ENCODE results near the gene KIAA0232.

DNA sequence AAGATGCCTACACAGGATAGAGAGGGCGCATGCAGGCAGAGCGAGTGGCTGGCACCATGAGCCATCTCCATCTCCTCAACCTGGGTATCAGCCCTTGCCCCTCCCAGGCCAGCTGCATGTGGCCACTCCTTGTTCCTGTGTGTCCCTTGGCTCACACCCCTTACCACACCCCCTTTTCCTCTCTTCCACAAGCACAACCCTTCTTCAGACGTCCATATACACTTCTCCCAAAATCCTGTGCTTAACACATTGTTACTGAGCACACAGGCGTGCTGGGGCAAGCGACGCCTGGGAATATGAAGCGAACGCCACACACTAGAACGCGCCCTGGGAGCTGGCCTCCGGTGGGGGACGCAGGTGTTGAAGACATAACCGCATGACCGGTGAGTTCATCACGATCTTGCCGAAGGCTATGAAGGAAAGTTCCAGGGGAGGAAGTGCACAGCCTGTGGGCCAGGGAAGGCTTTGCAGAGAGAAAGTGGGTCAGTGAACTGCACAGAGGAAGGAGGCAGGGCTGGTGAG is 19.1 kb upstream of the KIAA0232 start:
- TF ChIP-seq, protein P1, sequence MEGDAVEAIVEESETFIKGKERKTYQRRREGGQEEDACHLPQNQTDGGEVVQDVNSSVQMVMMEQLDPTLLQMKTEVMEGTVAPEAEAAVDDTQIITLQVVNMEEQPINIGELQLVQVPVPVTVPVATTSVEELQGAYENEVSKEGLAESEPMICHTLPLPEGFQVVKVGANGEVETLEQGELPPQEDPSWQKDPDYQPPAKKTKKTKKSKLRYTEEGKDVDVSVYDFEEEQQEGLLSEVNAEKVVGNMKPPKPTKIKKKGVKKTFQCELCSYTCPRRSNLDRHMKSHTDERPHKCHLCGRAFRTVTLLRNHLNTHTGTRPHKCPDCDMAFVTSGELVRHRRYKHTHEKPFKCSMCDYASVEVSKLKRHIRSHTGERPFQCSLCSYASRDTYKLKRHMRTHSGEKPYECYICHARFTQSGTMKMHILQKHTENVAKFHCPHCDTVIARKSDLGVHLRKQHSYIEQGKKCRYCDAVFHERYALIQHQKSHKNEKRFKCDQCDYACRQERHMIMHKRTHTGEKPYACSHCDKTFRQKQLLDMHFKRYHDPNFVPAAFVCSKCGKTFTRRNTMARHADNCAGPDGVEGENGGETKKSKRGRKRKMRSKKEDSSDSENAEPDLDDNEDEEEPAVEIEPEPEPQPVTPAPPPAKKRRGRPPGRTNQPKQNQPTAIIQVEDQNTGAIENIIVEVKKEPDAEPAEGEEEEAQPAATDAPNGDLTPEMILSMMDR (IDR thresholded peaks at IDR 0.05), result no peak
- no peak for TF ChIP-seq POLR2A (IDR thresholded peaks at IDR 0.05)
- no peak for TF ChIP-seq EP300 (IDR thresholded peaks at IDR 0.05)

Data from gastroesophageal sphincter (tissue), 3 donors.